Gastrocnemius medialis (tissue), 4 donors: ENCODE measurements around the gene BASP1. TPM values are rescaled to one million over a fixed set of nuclear protein-coding genes. Genes with fewer than 3 reads are reported as not detected.

Experiments used
- ATAC-seq, 2 donors: fragments of 150-250 bp; one replicate each; pipeline ENCODE4 v1.9.1; 2016
- DNase-seq, 2 donors: peaks; one replicate each; pipeline ENCODE4 v3.0.0-alpha.2; 2019
- H3K27ac ChIP-seq, 4 donors: fragments of 200-600 bp; sonication (generic); 1 replicate in 1 of 4; 2 replicates in 3 of 4; pipeline ENCODE4 v1.5.1; 2016 to 2018; ENCODE audit warnings: mild to moderate bottlenecking in 2 of 4, moderate library complexity in 1 of 4
- H3K27me3 ChIP-seq, 3 donors: fragments of 200-600 bp; sonication (generic) in 2 of 3; 1 replicate in 1 of 3; 2 replicates in 2 of 3; pipeline versions ENCODE4 v1.5.1 to v1.6.0; 2016 to 2019; ENCODE audit warnings: mild to moderate bottlenecking in 1 of 3, moderate library complexity in 1 of 3
- H3K36me3 ChIP-seq, 2 donors: fragments of 200-600 bp; sonication (generic) in 1 of 2; one replicate each; pipeline ENCODE4 v1.5.1; 2017 to 2018
- H3K4me1 ChIP-seq, 2 donors: fragments of 200-600 bp; sonication (generic) in 1 of 2; one replicate each; pipeline ENCODE4 v1.5.1; 2016 to 2017; ENCODE audit warnings: mild to moderate bottlenecking in 2 of 2
- H3K4me3 ChIP-seq, 4 donors: fragments of 200-600 bp; sonication (generic) in 3 of 4; 1 replicate in 1 of 4; 2 replicates in 3 of 4; pipeline ENCODE4 v1.5.1; 2016 to 2019; ENCODE audit warnings: mild to moderate bottlenecking in 2 of 4
- H3K9me3 ChIP-seq, 3 donors: fragments of 200-600 bp; sonication (generic) in 2 of 3; 1 replicate in 1 of 3; 2 replicates in 2 of 3; pipeline ENCODE4 v1.5.1; 2016 to 2019
- POLR2A ChIP-seq, 2 donors: fragments of 450-650 bp; IDR thresholded peaks; one replicate each; pipeline ENCODE4 v1.6.1; 2017; ENCODE audit warnings: antibody characterized with exemption in 2 of 2, mild to moderate bottlenecking in 2 of 2, moderate library complexity in 2 of 2
- in situ Hi-C, 4 donors: fragments of 200-750 bp; cut with MboI; loops; one replicate each; pipeline versions ENCODE4 v1.15.0 to v1.8.0; 2017; ENCODE audit warnings: low sequenced_read_pairs in 4 of 4
- intact Hi-C: fragments of 100-400 bp; cut with DNase I; formaldehyde crosslinking; loops from one replicate; pipeline ENCODE4 v1.15.1; 2023; ENCODE audit warnings: low total_unique reads
- total RNA-seq, 4 donors: library from RNA; depleted of rRNA; stranded (reverse); fragments of >200 nt; gene quantifications; one replicate each; pipeline versions ENCODE4 v1.1.0 to v1.2.3, GENCODE V29; 2016
- TF ChIP-seq, protein P1 (sequence below), 5 experiments: fragments of 450-650 bp in 3 of 5; fragments of 200-600 bp in 2 of 5; sonication (generic) in 2 of 5; IDR thresholded peaks in 4 of 5; conservative IDR thresholded peaks in 1 of 5; 1 replicate in 4 of 5; 2 replicates in 1 of 5; pipeline ENCODE4 v1.5.1; 2016 to 2019; ENCODE audit warnings: antibody characterized with exemption in 5 of 5, mild to moderate bottlenecking in 3 of 5, moderate library complexity in 3 of 5

Gene BASP1
- total RNA-seq, 4 donors from 2014 or later, result 0.82 to 4.0 (median 4.0) TPM; not detected in 1

DNA sequence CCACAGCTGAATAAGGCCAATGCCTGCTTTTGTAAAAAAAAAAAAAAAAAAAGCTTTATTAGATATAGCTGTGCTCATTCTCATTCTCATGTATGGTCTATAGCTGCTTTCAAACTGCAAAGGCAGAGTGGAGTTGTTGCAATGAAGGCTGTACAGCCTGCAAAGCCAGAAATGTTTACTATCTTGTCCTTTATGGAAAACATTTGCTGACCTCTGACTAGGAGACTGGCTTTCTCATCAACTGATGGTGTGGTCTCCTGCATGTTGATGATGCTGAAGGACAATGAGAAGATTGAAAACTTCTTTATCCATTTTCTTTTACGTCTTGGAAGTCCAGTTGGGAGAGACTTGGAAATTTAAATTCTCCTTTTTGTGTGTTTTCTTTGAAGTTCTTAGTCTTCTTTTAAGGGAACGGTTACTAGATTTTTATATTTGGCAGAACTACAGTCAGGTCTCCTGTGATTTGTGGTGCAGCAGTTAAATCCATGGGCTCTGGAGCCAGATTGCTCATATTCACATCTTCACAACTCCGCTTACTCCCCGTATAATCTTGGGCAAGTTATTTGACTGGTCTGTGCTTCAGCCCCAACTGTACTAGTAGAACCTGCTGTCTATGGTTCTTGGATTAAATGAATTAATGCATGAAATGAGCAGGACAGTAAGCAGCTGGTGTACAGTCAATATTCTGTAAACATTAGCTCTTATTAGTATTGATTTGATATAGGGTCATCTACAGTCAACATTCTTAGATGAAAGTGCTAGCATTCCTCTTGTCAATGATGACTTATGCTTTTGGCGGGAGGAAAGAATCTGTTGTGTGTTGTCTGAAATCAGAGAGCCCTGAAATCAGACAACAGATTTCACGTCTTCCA, 39.7 kb upstream of the BASP1 start:
- ATAC-seq (no peak), DNase-seq (no peak)
- intact Hi-C loops (no loop called here), in situ Hi-C loops (loop anchor here in 3 of 4 donors (25.0 kb wide), 2 partner anchors 240 to 715 kb away; partner anchors contain the start of genes ZNF622 (in 3 of the 3) and MYO10 (in 1 of the 3))
- no peak overlapping the region for H3K27ac ChIP-seq
- no peak overlapping the region for H3K4me3 ChIP-seq
- H3K27me3 ChIP-seq, result no peaks in the 10 kb centered on the region
- H3K4me1 ChIP-seq, result no peaks in the 10 kb centered on the region
- no peaks in the 10 kb centered on the region for H3K36me3 ChIP-seq
- TF ChIP-seq, protein P1, sequence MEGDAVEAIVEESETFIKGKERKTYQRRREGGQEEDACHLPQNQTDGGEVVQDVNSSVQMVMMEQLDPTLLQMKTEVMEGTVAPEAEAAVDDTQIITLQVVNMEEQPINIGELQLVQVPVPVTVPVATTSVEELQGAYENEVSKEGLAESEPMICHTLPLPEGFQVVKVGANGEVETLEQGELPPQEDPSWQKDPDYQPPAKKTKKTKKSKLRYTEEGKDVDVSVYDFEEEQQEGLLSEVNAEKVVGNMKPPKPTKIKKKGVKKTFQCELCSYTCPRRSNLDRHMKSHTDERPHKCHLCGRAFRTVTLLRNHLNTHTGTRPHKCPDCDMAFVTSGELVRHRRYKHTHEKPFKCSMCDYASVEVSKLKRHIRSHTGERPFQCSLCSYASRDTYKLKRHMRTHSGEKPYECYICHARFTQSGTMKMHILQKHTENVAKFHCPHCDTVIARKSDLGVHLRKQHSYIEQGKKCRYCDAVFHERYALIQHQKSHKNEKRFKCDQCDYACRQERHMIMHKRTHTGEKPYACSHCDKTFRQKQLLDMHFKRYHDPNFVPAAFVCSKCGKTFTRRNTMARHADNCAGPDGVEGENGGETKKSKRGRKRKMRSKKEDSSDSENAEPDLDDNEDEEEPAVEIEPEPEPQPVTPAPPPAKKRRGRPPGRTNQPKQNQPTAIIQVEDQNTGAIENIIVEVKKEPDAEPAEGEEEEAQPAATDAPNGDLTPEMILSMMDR (IDR thresholded peaks at IDR 0.05 in 4 of 5, conservative IDR thresholded peaks at IDR 0.05 in 1 of 5), result no peak
- TF ChIP-seq POLR2A (IDR thresholded peaks at IDR 0.05), result no peak
- H3K9me3 ChIP-seq, result no peaks in the 10 kb centered on the region

DNA sequence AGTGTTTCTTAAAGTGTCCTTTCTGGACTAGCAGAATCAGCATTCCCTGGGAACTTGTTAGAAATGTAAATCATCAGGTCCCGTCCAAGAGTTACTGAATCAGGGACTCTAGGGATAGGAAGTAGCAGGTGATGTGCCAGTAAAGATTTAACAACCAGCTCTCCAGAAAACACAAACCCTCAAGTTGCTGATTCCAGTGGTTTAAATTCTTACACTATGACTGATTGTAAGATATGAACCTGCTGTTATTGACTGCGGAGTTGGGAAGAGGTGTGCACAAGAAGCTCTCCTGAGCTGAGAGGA, 39.1 kb upstream of the BASP1 start:
- H3K4me1 ChIP-seq, result no peaks in the 10 kb centered on the region
- in situ Hi-C loops (loop anchor here in 3 of 4 donors (25.0 kb wide), 2 partner anchors 241 to 716 kb away; partner anchors contain the start of genes ZNF622 (in 3 of the 3) and MYO10 (in 1 of the 3)), intact Hi-C loops (no loop called here)
- DNase-seq (no peak), ATAC-seq (no peak)
- no peaks in the 10 kb centered on the region for H3K27me3 ChIP-seq
- H3K9me3 ChIP-seq, result no peaks in the 10 kb centered on the region
- TF ChIP-seq POLR2A (IDR thresholded peaks at IDR 0.05), result no peak
- TF ChIP-seq, protein P1 (IDR thresholded peaks at IDR 0.05 in 4 of 5, conservative IDR thresholded peaks at IDR 0.05 in 1 of 5), result no peak
- H3K36me3 ChIP-seq, result no peaks in the 10 kb centered on the region
- H3K4me3 ChIP-seq, result no peak overlapping the region
- no peak overlapping the region for H3K27ac ChIP-seq

DNA sequence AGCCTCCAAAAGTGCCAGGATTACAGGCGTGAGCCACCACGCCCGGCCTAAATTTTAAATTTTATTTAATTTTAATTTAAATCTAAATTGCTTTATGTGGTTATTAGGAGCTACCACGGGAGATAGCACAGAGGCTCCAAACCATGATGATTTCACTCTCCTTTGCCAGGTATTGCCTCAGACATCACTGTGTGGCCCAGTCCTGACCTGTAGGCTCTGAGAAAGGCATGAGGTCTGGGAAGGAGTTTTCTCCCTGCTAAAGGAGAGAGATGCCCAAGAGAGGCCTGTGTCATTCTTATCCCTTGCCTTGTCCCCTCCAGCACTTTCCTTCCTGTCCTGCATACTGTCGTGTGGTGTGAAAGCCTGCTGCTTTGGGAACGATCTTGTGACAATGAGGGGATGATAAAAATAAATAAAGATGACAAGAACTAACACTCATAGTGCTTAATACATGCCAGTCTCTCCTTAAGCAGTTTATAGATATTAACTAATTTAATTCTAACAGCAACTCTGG, 37.0 kb upstream of the BASP1 start:
- Histone ChIP-seq H3K4me3 (no peak overlapping the region), H3K27ac (no peak overlapping the region), H3K27me3 (no peaks in the 10 kb centered on the region), H3K9me3 (no peaks in the 10 kb centered on the region), H3K36me3 (no peaks in the 10 kb centered on the region), H3K4me1 (peaks cover 0 to 6% of the 10 kb centered on the region in 2 donors)
- no peak for ATAC-seq
- intact Hi-C loops, result loop anchor here (10.0 kb wide), 1 partner anchor 606 kb away; no protein-coding TSS in a partner anchor
- no peak for TF ChIP-seq POLR2A (IDR thresholded peaks at IDR 0.05)
- TF ChIP-seq, protein P1 (IDR thresholded peaks at IDR 0.05 in 4 of 5, conservative IDR thresholded peaks at IDR 0.05 in 1 of 5), result no peak
- in situ Hi-C loops, result loop anchor here in 3 of 4 donors (25.0 kb wide), 2 partner anchors 243 to 718 kb away; partner anchors contain the start of genes ZNF622 (in 3 of the 3) and MYO10 (in 1 of the 3)
- DNase-seq, result no peak

DNA sequence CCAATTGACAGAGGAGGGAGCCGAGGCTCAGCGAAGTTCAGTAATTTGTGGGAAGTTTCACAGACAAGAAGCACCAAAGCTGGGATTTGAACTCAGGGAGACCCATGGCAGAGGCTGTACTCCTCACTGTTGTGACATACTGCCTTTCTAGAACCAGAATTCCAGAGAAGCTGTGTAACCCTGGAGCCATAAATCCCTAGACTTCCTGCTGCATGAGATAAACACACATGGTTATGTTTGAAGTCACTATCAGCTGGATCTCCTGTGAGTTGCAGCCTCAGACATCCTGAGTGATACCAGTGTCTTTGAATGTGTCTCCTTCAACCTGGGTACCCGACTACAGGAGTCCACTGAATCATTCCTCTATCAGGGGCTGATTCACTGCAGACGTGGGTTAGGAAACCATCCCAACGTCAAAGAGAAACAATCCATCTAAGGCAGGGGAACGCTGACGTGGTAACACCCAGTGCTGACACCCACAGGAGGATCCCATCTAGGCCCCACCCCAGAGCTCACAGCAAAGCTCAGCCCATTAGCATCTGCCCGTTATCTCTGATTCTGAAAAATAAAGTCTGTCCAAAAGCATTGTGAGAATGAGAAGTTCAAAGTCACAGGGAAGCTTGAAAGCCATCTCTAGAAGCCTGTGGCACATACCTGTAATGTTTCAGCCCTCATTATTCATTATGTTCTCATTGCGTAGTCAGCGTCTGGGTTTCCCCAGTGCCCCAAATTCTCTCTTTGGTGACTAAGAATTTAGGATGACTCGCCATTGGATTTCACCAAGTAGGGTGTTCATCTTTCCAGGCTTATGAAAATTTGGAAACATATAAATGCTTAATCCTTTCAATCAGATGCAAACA, 36.3 kb upstream of the BASP1 start:
- Histone ChIP-seq H3K27me3 (no peaks in the 10 kb centered on the region), H3K4me1 (peaks cover 2 to 13% of the 10 kb centered on the region in 2 donors), H3K36me3 (no peaks in the 10 kb centered on the region), H3K27ac (no peak overlapping the region), H3K9me3 (no peaks in the 10 kb centered on the region), H3K4me3 (no peak overlapping the region)
- no peak for DNase-seq
- intact Hi-C loops, result loop anchor here (10.0 kb wide), 1 partner anchor 606 kb away; no protein-coding TSS in a partner anchor
- in situ Hi-C loops, result loop anchor here in 3 of 4 donors (25.0 kb wide), 2 partner anchors 244 to 719 kb away; partner anchors contain the start of genes ZNF622 (in 3 of the 3) and MYO10 (in 1 of the 3)
- no peak for ATAC-seq
- TF ChIP-seq POLR2A (IDR thresholded peaks at IDR 0.05), result no peak
